Activated B cell treated with CpG ODN at 0.5 μM for 24 hours (primary cell): ENCODE measurements around the gene ARFGEF2. TPM values are rescaled to one million over a fixed set of nuclear protein-coding genes. Genes with fewer than 3 reads are reported as not detected.

ENCODE experiments used
- ATAC-seq: fragments of 200-7000 bp; cut with Tn5 transposase; one replicate; pipeline ENCODE4 v1.10.0; 2021; ENCODE audit warnings: low read depth, mild to moderate bottlenecking, moderate library complexity
- CTCF ChIA-PET: fragments of 350-600 bp; sonication (Branson Sonifier 250); formaldehyde crosslinking; loops from one replicate; lab custom pipeline; 2021; ENCODE audit warnings: antibody characterized with exemption; lab: Charles Lee
- POLR2A ChIA-PET: fragments of 350-600 bp; sonication (Branson Sonifier 250); formaldehyde crosslinking; loops from one replicate; lab custom pipeline; 2021; ENCODE audit warnings: antibody characterized with exemption; lab: Charles Lee
- DNase-seq: peaks from one replicate; pipeline ENCODE4 v3.0.0; 2022
- H3K27ac Mint-ChIP-seq: one replicate; pipeline ENCODE4 v1.8.0; 2020; ENCODE audit warnings: mixed read lengths
- H3K27me3 Mint-ChIP-seq: one replicate; pipeline ENCODE4 v1.8.0; 2021; ENCODE audit warnings: mixed read lengths
- H3K36me3 Mint-ChIP-seq: one replicate; pipeline ENCODE4 v1.8.0; 2021; ENCODE audit warnings: low read depth, mixed read lengths
- H3K4me1 Mint-ChIP-seq: one replicate; pipeline ENCODE4 v1.8.0; 2021; ENCODE audit warnings: mixed read lengths
- H3K4me3 Mint-ChIP-seq: one replicate; pipeline ENCODE4 v1.8.0; 2020; ENCODE audit warnings: mild to moderate bottlenecking, mixed read lengths
- H3K9me3 Mint-ChIP-seq: one replicate; pipeline ENCODE4 v1.8.0; 2020; ENCODE audit warnings: mixed read lengths
- intact Hi-C: fragments of 100-400 bp; cut with micrococcal nuclease; formaldehyde crosslinking; loops from one replicate; pipeline ENCODE4 v1.15.1; 2024
- total RNA-seq: library from RNA; stranded (reverse); gene quantifications from 2 replicates; pipeline ENCODE4 v1.2.3, GENCODE V29; 2022
- TF ChIP-seq, protein P1 (sequence below): fragments of 200-600 bp; IDR thresholded peaks from one replicate; pipeline ENCODE4 v1.8.0; 2022; ENCODE audit warnings: antibody characterized with exemption, mild to moderate bottlenecking

The ARFGEF2 gene
- 30.8 and 39.0 TPM in 2 replicates for total RNA-seq

DNA sequence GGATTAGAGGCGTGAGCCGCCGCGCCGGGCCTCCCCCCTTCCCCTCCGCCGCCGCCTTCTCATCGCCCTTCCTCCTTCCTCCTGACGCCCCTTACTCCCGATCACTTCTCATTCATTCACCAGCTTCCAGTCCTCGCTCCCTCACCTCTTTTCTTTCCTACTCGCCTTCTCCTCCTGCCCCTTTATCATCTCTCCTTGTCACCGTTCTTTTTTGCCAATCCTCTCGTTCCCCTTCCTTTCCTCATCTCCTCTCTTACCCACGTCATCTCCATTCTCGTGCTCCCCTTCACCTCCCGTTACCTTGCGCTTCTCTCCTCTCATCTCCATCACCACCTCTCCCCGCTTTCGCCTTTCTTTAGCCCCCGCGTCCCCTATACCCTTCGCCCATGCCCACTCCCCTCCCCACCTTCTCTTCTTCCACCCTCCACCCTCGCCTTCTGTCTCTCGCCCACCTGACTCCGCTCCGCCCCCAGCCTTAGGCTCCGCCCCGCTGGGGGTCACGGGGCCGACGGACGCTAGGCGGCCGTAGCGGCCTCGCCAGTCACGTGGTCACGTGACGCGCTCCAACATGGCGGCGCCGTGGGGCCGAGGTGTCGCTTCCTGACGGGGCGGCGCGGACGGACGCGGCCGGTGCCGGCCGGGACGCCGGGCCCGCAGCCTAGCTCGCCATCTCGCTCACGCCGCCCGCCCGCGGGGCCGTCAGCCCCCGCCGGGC lies at the start of gene ARFGEF2:
TSS of gene ARFGEF2 (plus strand) at position 544 of the 715 bp plus-strand sequence. CDS start 179 bp downstream, outside the sequence.
- CTCF ChIA-PET: interaction anchor here (1.1 kb wide), 1 partner anchor 15 kb away, joined by 3 read pairs; no protein-coding TSS in a partner anchor
- H3K27me3 Mint-ChIP-seq: no peaks in the 10 kb centered on the region

GRCh38 chr20:48875233-48875913 lies 46.1 kb upstream of the ARFGEF2 start:
- ChIA-PET POLR2A (interaction anchor here (1.0 to 1.9 kb wide), 4 partner anchors 34 to 48 kb away, joined by 3 to 4 read pairs (median 4); no protein-coding TSS in a partner anchor), CTCF (interaction anchor here (1.1 to 3.2 kb wide), 2 partner anchors 218 to 226 kb away, joined by 3 to 26 read pairs; no protein-coding TSS in a partner anchor)
- Mint-ChIP-seq H3K4me3 (no peak overlapping the region), H3K36me3 (no peaks in the 10 kb centered on the region), H3K9me3 (no peaks in the 10 kb centered on the region), H3K27ac (peak overlapping the region; percentile 36), H3K4me1 (peaks cover 44% of the 10 kb centered on the region), H3K27me3 (no peaks in the 10 kb centered on the region)
- DNase-seq (no peak), ATAC-seq (no peak)
- intact Hi-C loops: no loop called here
- TF ChIP-seq, protein P1, sequence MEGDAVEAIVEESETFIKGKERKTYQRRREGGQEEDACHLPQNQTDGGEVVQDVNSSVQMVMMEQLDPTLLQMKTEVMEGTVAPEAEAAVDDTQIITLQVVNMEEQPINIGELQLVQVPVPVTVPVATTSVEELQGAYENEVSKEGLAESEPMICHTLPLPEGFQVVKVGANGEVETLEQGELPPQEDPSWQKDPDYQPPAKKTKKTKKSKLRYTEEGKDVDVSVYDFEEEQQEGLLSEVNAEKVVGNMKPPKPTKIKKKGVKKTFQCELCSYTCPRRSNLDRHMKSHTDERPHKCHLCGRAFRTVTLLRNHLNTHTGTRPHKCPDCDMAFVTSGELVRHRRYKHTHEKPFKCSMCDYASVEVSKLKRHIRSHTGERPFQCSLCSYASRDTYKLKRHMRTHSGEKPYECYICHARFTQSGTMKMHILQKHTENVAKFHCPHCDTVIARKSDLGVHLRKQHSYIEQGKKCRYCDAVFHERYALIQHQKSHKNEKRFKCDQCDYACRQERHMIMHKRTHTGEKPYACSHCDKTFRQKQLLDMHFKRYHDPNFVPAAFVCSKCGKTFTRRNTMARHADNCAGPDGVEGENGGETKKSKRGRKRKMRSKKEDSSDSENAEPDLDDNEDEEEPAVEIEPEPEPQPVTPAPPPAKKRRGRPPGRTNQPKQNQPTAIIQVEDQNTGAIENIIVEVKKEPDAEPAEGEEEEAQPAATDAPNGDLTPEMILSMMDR: no peak

More for the DNA sequence above, at the start of gene ARFGEF2:
- ATAC-seq (peak; percentile 90), DNase-seq (peak; percentile 96)
- intact Hi-C loops: loop anchor here (1.0 to 10.0 kb wide), 6 partner anchors 9 to 1509 kb away; partner anchors contain the start of gene CSE1L
- POLR2A ChIA-PET: interaction anchor here (0.7 to 3.7 kb wide), 7 partner anchors 9 to 133 kb away, joined by 3 to 22 read pairs (median 4); partner anchors contain the start of gene CSE1L
- H3K9me3 Mint-ChIP-seq: no peaks in the 10 kb centered on the region
- H3K36me3 Mint-ChIP-seq: peaks cover 6% of the 10 kb centered on the region
- peak within 1 kb of the TSS; percentile 93 for H3K4me3 Mint-ChIP-seq
- peak within 1 kb of the TSS; percentile 95 for H3K27ac Mint-ChIP-seq
- H3K4me1 Mint-ChIP-seq: peaks cover 58% of the 10 kb centered on the region
- TF ChIP-seq, protein P1: no peak

DNA sequence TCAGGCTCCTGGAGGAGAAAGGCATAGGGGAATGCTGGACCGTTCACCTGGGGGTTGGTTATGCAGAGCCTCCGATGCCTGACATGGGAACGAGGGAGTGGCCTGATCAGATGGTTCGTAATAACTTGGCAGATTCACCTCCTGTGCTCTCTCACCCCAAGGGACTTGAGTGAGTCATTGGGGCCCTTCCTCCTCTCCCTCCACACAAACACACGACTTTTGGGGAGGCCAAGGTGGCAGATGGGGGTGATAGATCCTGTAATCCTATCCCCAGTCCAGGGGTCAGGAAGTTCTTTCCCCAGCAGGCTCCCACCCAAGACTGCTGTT lies 45.6 kb upstream of the ARFGEF2 start:
- intact Hi-C loops: loop anchor here (2.0 kb wide), 3 partner anchors 15 to 49 kb away; partner anchors contain the start of gene PREX1
- H3K9me3 Mint-ChIP-seq: no peaks in the 10 kb centered on the region
- ATAC-seq (peak; percentile 84), DNase-seq (peak; percentile 25)
- ChIA-PET POLR2A (interaction anchor here (0.9 to 1.4 kb wide), 4 partner anchors 29 to 48 kb away, joined by 3 to 6 read pairs (median 3); partner anchors contain the start of gene PREX1), CTCF (interaction anchor here (0.9 to 3.2 kb wide), 3 partner anchors 30 to 227 kb away, joined by 3 to 26 read pairs (median 3); no protein-coding TSS in a partner anchor)
- H3K4me3 Mint-ChIP-seq: no peak overlapping the region
- H3K27ac Mint-ChIP-seq: peak overlapping the region; percentile 36
- no peaks in the 10 kb centered on the region for H3K27me3 Mint-ChIP-seq
- TF ChIP-seq, protein P1: no peak
- peaks cover 44% of the 10 kb centered on the region for H3K4me1 Mint-ChIP-seq
- no peaks in the 10 kb centered on the region for H3K36me3 Mint-ChIP-seq

DNA sequence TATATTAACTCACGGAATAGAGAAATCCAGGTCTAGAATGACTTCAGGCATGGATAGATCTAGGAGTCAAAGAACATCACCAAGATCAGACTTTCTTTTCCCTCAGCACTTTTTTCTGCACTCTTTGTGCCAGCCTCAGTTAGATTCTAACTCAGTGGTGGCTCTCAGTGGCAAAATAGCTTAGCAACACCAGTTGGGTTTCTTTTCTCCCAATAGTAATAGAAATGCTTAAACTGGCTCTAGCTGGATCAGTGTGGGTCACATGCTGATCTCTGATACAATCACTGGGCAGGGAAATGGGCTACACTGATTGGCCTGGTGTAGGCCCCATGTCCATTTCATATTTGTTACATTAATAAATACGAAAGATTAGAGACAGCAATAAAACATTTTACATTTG lies 44.2 kb upstream of the ARFGEF2 start:
- H3K9me3 Mint-ChIP-seq: no peaks in the 10 kb centered on the region
- ChIA-PET POLR2A (interaction anchor here (1.2 to 2.2 kb wide), 4 partner anchors 27 to 220 kb away, joined by 3 to 6 read pairs (median 4); partner anchors contain the start of gene PREX1), CTCF (interaction anchor here (0.7 to 3.2 kb wide), 6 partner anchors 49 to 220 kb away, joined by 3 to 26 read pairs (median 4); partner anchors contain the start of gene PREX1)
- no peaks in the 10 kb centered on the region for H3K36me3 Mint-ChIP-seq
- H3K4me3 Mint-ChIP-seq: no peak overlapping the region
- no peaks in the 10 kb centered on the region for H3K27me3 Mint-ChIP-seq
- DNase-seq (no peak), ATAC-seq (no peak)
- H3K27ac Mint-ChIP-seq: no peak overlapping the region
- intact Hi-C loops: loop anchor here (1.0 to 2.0 kb wide), 4 partner anchors 17 to 220 kb away; partner anchors contain the start of gene PREX1
- TF ChIP-seq, protein P1: no peak
- H3K4me1 Mint-ChIP-seq: peaks cover 41% of the 10 kb centered on the region
